Measurements from ENCODE around the gene LARGE1. TPM values are rescaled to one million over a fixed set of nuclear protein-coding genes. Genes with fewer than 3 reads are reported as not detected.

Gene LARGE1
- total RNA-seq, 1 experiment from 2014 or later: 23.5 TPM

- H3K27me3 ChIP-seq: no peaks in the 10 kb centered on the region
- DNase-seq: peak in 1 of 2 experiments; percentile 7
- H3K4me3 ChIP-seq: no peak overlapping the region
- no peak overlapping the region for H3K27ac ChIP-seq
- H3K4me1 ChIP-seq: no peaks in the 10 kb centered on the region
- no peaks in the 10 kb centered on the region for H3K36me3 ChIP-seq
- H3K9me3 ChIP-seq (replicated peaks): no peaks in the 10 kb centered on the region
Measured at GRCh38 chr22:33844273-33844672, 76.0 kb downstream of the LARGE1 start.

- no peak overlapping the region for H3K27ac ChIP-seq
- no peaks in the 10 kb centered on the region for H3K9me3 ChIP-seq (replicated peaks)
- H3K27me3 ChIP-seq: no peaks in the 10 kb centered on the region
- H3K4me1 ChIP-seq: no peaks in the 10 kb centered on the region
- H3K36me3 ChIP-seq: no peaks in the 10 kb centered on the region
- DNase-seq: no peak
- no peak overlapping the region for H3K4me3 ChIP-seq
Measured at GRCh38 chr22:33842421-33843094, 77.7 kb downstream of the LARGE1 start.

- no peak overlapping the region for H3K27ac ChIP-seq
- H3K4me1 ChIP-seq: no peaks in the 10 kb centered on the region
- DNase-seq: no peak
- no peaks in the 10 kb centered on the region for H3K36me3 ChIP-seq
- no peaks in the 10 kb centered on the region for H3K27me3 ChIP-seq
- no peaks in the 10 kb centered on the region for H3K9me3 ChIP-seq (replicated peaks)
- H3K4me3 ChIP-seq: no peak overlapping the region
Measured at GRCh38 chr22:33842006-33842354, 78.3 kb downstream of the LARGE1 start.

GRCh38 chr22:33841281-33842005, 78.8 kb downstream of the LARGE1 start:
- DNase-seq: no peak
- no peak overlapping the region for H3K27ac ChIP-seq

GRCh38 chr22:33838644-33839043, 81.6 kb downstream of the LARGE1 start:
- no peaks in the 10 kb centered on the region for H3K9me3 ChIP-seq (replicated peaks)
- H3K4me1 ChIP-seq: no peaks in the 10 kb centered on the region
- DNase-seq: no peak
- H3K36me3 ChIP-seq: no peaks in the 10 kb centered on the region
- no peak overlapping the region for H3K4me3 ChIP-seq
- no peaks in the 10 kb centered on the region for H3K27me3 ChIP-seq
- H3K27ac ChIP-seq: no peak overlapping the region

More at GRCh38 chr22:33841281-33842005, 78.8 kb downstream of the LARGE1 start:
- Histone ChIP-seq H3K4me1 (no peaks in the 10 kb centered on the region), H3K27me3 (no peaks in the 10 kb centered on the region), H3K9me3 (replicated peaks) (no peaks in the 10 kb centered on the region), H3K36me3 (no peaks in the 10 kb centered on the region), H3K4me3 (no peak overlapping the region)

GRCh38 chr22:33837826-33838225, 82.5 kb downstream of the LARGE1 start:
- Histone ChIP-seq H3K9me3 (replicated peaks) (no peaks in the 10 kb centered on the region), H3K4me1 (no peaks in the 10 kb centered on the region)

GRCh38 chr22:33835265-33835664, 85.0 kb downstream of the LARGE1 start:
- H3K9me3 ChIP-seq (replicated peaks): no peaks in the 10 kb centered on the region
- no peaks in the 10 kb centered on the region for H3K36me3 ChIP-seq
- H3K27ac ChIP-seq: no peak overlapping the region
- H3K4me1 ChIP-seq: no peaks in the 10 kb centered on the region
- DNase-seq: no peak
- H3K27me3 ChIP-seq: no peaks in the 10 kb centered on the region
- H3K4me3 ChIP-seq: no peak overlapping the region

More at GRCh38 chr22:33837826-33838225, 82.5 kb downstream of the LARGE1 start:
- H3K36me3 ChIP-seq: no peaks in the 10 kb centered on the region
- no peaks in the 10 kb centered on the region for H3K27me3 ChIP-seq
- H3K4me3 ChIP-seq: no peak overlapping the region
- H3K27ac ChIP-seq: no peak overlapping the region
- DNase-seq: no peak

GRCh38 chr22:33832558-33833151, 87.6 kb downstream of the LARGE1 start:
- Histone ChIP-seq H3K4me1 (no peaks in the 10 kb centered on the region), H3K27me3 (no peaks in the 10 kb centered on the region), H3K9me3 (replicated peaks) (no peaks in the 10 kb centered on the region), H3K4me3 (no peak overlapping the region), H3K27ac (no peak overlapping the region), H3K36me3 (no peaks in the 10 kb centered on the region)
- no peak for DNase-seq

- H3K27me3 ChIP-seq: no peaks in the 10 kb centered on the region
- H3K9me3 ChIP-seq (replicated peaks): no peaks in the 10 kb centered on the region
- no peak for DNase-seq
- no peak overlapping the region for H3K27ac ChIP-seq
- no peaks in the 10 kb centered on the region for H3K36me3 ChIP-seq
- no peaks in the 10 kb centered on the region for H3K4me1 ChIP-seq
- no peak overlapping the region for H3K4me3 ChIP-seq
Measured at GRCh38 chr22:33831651-33832050, 88.6 kb downstream of the LARGE1 start.

- no peak for DNase-seq
- Histone ChIP-seq H3K4me1 (no peaks in the 10 kb centered on the region), H3K27me3 (no peaks in the 10 kb centered on the region), H3K36me3 (no peaks in the 10 kb centered on the region), H3K9me3 (replicated peaks) (no peaks in the 10 kb centered on the region), H3K27ac (no peak overlapping the region), H3K4me3 (no peak overlapping the region)
Measured at GRCh38 chr22:33831207-33831606, 89.1 kb downstream of the LARGE1 start.

- Histone ChIP-seq H3K4me1 (no peaks in the 10 kb centered on the region), H3K9me3 (replicated peaks) (no peaks in the 10 kb centered on the region), H3K36me3 (no peaks in the 10 kb centered on the region), H3K4me3 (no peak overlapping the region), H3K27ac (no peak overlapping the region), H3K27me3 (no peaks in the 10 kb centered on the region)
- DNase-seq: no peak
Measured at GRCh38 chr22:33829546-33830280, 90.6 kb downstream of the LARGE1 start.

GRCh38 chr22:33828302-33828701, 92.0 kb downstream of the LARGE1 start:
- Histone ChIP-seq H3K4me1 (no peaks in the 10 kb centered on the region), H3K27me3 (no peaks in the 10 kb centered on the region), H3K27ac (no peak overlapping the region), H3K4me3 (no peak overlapping the region), H3K9me3 (replicated peaks) (no peaks in the 10 kb centered on the region), H3K36me3 (no peaks in the 10 kb centered on the region)
- DNase-seq: no peak

GRCh38 chr22:33825761-33826160, 94.5 kb downstream of the LARGE1 start:
- no peaks in the 10 kb centered on the region for H3K27me3 ChIP-seq
- H3K9me3 ChIP-seq (replicated peaks): no peaks in the 10 kb centered on the region
- H3K4me3 ChIP-seq: no peak overlapping the region
- no peak for DNase-seq
- no peaks in the 10 kb centered on the region for H3K36me3 ChIP-seq
- H3K4me1 ChIP-seq: no peaks in the 10 kb centered on the region
- H3K27ac ChIP-seq: no peak overlapping the region

- DNase-seq: no peak
- H3K36me3 ChIP-seq: no peaks in the 10 kb centered on the region
- no peak overlapping the region for H3K4me3 ChIP-seq
- H3K27ac ChIP-seq: no peak overlapping the region
- H3K4me1 ChIP-seq: no peaks in the 10 kb centered on the region
- no peaks in the 10 kb centered on the region for H3K27me3 ChIP-seq
- H3K9me3 ChIP-seq (replicated peaks): no peaks in the 10 kb centered on the region
Measured at GRCh38 chr22:33823552-33823951, 96.7 kb downstream of the LARGE1 start.

GRCh38 chr22:33821290-33821689, 99.0 kb downstream of the LARGE1 start:
- Histone ChIP-seq H3K36me3 (no peaks in the 10 kb centered on the region), H3K4me3 (no peak overlapping the region), H3K27me3 (no peaks in the 10 kb centered on the region), H3K27ac (no peak overlapping the region), H3K9me3 (replicated peaks) (no peaks in the 10 kb centered on the region), H3K4me1 (no peaks in the 10 kb centered on the region)
- no peak for DNase-seq

Data from SJCRH30 (cell line).